Effector CD4-positive, alpha-beta T cell (primary cell): Measurements from ENCODE around the gene AFMID.
"Not testable (repeated sequence)": the region's sequence is repeated elsewhere in the genome, so short reads cannot be mapped to it uniquely, and the experiment has no call there.

Experiments used
- DNase-seq: peaks from one replicate; pipeline ENCODE4 v3.0.0-alpha.2; 2020

AFMID gene

DNA sequence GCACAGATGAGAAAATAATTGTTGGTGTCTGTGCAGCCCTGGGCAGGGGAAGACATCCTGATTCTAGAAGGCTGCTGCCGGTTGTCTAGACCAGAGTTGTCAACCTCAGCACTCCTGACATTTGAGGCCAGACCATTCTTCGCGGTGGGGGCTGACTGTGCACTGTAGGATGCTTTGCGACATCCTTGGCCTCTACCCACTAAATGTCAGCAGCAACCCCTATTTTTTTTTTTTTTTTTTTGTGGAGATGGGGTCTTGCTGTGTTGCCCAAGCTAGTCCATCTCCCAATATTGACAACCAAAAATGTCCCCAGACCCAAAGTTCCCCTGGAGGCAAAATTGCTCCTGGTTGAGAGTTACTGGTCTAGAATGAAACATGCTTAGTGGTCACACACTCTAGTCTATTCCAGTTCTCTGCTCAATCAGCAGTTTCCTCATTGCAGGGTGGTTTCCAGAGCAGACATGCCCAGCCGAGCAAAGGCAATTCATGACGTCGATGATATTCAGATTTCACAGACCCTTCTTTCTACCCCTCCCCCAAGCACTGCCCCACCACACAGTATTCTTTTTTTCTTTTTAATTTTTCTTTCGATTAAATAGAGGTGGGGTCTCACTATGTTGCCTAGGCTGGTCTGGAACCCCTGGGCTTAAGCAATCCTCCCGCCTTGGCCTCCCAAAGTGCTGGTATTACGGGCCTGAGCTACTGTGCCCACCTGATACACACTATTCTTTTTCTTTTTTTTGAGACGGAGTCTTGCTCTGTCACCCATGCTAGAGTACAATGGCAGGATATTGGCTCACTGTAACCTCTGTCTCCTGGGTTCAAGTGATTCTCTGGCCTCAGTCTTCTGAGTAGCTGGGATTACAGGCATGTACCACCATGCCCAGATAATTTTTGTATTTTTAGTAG, 32.0 kb upstream of the AFMID start:
- no peak for DNase-seq

DNA sequence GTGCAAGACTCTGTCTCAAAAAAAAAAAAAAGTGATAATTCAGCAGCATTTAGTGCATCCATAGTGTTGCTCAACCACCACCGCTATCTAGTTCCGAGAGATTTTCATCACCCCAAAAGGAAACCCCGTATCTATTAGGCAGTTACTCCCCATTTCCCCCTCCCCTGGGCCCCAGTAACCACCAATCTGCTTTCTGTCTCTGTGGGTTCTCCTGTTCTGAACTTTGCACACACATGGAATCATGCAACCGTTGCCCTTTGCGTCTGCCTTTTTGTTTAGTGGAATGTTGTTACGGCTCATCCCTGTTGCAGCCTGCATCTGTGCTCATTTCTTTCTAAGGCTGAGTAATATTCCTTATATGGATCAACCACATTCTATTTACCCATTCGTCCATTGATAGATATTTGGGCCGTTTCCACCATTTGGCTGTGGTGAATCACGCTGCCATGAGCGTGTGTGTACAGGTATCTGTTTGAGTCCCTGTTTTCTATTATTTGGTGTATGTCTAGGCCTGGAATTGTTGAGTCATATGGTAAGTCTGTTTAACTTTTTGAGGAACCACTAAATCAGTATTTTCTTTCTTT, 27.5 kb upstream of the AFMID start:
- DNase-seq, result no peak

DNA sequence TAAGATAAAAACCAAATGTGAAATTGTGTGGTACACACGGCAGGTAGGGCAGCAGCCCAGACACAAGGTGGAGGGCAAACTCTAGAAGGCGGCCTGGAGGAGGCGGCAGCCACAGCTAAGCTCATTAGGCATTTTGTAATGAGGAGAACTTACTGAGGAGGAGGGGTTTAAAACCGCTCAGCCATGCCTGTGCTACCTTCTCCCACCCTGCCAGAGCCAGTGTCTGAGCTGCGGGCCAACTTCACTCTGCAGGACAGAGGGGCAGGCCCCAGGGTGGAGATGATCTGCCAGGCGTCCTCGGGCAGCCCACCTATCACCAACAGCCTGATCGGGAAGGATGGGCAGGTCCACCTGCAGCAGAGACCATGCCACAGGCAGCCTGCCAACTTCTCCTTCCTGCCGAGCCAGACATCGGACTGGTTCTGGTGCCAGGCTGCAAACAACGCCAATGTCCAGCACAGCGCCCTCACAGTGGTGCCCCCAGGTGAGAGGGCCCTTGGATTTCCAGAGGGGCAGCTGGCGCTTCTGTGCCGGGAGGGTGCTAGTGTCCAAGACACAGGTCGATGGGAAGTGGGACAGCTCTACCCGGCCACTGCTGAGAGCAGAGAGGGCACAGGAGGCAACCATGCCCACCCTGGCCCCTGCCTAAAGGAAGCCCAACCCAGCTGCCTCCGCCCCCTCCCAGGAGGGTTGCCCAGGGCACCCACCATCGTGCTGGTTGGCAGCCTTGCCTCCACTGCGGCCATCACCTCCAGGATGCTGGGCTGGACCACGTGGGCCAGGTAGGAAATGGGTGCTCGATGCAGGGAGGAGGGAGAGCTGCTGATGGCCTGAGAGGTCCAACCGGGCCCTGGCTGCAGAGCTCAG, 23.0 kb upstream of the AFMID start:
- DNase-seq, result no peak

DNA sequence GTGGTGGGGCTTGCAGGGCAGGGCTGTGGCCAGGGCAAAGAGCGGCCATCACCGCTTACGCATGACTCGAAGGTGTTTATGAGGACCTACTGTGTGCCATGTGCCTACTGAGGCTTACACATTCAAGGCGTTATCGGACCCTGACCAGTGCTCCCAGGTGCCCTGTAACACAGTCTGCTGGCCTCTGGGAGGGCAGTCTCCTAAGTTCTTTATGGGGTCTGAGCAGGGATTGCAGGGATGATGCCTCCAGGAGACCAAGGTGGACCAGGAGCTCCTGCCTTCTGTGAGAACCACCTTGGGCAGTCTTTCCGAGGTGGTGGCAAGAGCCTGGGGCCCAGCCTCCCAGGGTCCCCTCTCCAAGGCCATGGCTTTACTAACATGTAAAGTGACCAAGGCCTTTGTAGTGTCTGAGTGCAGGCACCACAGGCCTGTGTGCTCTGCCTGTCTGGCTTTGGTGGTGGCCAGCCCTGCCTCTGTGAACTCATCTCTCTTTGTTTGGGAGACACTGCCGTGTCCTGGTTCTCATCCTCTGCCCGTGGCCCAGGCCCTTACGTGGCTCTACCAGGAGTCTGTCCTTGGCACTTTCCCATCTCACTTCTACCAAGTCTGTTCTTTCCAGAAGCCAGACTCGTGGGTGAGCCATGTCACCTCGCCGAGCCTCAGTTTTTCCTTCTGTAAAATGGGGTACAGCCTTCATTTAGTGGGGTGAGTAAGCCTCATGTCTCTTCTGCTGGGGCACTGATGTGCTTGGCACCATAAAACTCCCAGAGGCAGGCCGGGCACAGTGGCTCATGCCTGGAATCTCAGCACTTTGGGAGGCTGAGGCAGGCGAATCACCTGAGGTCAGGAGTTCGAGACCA, 22.2 kb upstream of the AFMID start:
- no peak for DNase-seq

DNA sequence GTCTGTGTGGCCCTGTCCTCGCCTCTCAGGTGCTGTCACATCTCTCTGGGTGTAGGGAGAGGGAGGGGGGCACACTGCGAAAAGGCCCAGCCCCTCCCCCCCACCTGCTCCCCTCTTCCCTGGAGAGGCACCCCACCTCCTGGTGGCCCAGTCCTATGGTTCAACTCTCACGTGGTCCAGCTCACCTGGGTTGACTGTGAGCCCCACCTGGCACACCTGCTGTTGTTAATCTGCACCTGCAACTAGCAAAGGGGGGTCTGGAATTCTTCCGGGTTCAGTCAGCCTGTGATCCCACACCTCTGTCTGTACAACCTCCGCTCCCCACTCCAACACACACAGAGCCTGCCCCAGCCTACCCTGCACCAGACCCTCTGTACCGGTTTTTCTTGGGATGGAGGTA, 20.7 kb upstream of the AFMID start:
- no peak for DNase-seq

DNA sequence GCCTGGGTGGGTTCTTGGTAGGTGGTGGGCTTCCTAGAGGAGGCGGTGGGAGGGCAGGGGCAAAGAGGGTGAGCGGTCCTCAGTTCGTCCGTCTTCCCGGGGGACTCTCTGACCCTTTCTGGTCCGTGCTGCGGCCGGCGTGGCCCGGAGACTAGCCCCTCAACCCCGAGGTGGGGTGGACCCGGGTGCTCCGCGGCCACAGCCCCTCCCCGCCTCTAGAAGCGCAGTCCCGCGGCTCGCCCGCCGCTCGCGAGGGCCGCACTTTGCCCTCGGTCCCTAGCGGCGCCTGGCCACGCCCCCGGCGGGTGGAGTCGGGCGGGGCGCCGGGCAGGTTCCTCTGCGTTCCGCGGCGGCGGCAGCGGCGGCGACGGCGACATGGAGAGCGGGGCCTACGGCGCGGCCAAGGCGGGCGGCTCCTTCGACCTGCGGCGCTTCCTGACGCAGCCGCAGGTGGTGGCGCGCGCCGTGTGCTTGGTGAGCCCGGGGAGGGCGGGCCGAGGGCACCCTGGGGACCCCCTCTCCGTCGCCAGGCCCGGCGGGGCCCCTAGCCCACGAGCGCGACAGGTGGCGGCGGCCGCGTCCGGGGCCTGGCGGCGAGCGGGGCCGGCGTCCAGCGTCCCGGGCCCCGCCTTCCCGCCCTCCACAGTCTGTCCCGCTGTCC, 18.8 kb upstream of the AFMID start, which contains the start of gene SYNGR2:
SYNGR2 (plus strand) TSS at position 340 of the 661 bp plus-strand sequence; CDS start at position 376, 36 bp downstream.
- DNase-seq, result peak; percentile 81

DNA sequence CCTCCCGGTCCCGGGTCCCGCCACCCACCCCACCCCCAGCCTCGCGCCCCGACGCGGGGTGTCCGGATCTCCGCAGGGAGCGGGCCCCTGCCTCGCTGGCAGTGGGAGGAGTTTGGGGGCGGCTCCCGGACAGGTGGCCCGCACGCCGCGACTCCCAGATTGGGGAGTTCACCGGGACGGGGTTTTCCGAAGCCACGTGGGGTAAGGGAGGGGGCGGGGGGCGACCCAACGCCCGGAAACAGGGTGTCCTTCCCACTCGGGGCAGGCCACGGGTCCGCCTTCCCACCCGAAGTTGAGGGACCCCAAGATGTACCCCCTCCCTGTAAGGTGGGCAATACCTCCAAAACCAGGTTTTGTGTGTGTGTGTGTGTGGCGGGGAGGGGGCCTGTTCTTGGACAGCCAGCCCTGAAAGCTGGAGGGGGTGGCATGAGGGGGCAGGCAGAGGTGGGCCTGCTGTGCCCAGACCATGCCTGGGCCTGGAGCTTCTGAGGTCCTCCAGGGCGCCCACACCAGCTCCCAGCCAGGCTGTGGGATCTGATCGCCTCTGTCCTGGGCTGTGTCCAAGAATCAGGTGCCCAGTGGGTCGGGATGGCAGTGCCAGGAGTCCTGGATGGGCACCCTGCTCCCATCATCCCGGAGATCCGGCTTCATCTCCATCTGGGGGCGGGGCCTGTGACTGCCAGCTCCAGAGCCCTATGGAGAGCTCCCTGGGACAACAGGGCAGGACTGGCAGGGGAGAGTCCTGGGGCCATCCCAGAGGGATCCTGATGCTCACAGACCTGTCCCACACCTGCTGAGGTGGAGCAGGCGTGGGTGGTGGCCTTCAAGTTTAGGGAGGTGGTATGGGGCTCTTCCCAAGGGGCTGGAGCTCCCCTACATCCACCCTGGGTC, 18.0 kb upstream of the AFMID start:
- peak; percentile 57 for DNase-seq

DNA sequence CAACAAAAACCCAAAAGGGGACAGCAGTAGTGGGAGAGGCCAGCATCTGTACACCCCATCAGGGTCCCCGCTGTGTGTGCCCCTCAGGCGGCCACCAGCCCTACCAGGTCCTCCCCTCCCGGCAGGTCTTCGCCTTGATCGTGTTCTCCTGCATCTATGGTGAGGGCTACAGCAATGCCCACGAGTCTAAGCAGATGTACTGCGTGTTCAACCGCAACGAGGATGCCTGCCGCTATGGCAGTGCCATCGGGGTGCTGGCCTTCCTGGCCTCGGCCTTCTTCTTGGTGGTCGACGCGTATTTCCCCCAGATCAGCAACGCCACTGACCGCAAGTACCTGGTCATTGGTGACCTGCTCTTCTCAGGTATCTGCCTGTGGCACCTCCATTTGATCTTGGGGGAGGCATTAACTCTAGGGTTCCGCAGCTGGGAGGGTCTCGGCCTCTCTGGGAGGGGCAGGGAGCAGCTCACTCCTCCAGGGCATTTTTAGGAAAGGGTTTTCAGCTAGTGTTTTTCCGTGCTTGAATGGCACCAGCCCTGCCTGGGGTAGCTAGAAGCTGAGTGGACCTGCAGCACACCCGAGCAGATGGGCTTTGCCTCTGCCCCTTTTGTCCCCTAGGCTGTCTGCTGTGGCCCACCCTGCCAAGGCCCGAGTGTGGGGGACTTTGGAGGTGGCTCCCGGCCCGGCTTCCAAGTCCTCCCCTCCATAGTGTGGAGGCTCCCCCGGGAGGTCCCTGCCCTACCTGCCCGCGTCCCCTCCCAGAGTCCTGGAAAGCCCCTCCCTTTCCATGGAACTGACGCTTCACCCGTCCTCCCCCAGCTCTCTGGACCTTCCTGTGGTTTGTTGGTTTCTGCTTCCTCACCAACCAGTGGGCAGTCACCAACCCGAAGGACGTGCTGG, 16.2 kb upstream of the AFMID start:
- DNase-seq, result no peak

DNA sequence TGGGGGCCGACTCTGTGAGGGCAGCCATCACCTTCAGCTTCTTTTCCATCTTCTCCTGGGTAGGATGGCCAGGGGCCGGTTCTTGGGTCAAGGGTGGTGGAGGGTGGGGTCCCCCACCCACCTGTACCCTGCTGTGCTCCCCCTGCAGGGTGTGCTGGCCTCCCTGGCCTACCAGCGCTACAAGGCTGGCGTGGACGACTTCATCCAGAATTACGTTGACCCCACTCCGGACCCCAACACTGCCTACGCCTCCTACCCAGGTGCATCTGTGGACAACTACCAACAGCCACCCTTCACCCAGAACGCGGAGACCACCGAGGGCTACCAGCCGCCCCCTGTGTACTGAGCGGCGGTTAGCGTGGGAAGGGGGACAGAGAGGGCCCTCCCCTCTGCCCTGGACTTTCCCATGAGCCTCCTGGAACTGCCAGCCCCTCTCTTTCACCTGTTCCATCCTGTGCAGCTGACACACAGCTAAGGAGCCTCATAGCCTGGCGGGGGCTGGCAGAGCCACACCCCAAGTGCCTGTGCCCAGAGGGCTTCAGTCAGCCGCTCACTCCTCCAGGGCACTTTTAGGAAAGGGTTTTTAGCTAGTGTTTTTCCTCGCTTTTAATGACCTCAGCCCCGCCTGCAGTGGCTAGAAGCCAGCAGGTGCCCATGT, 15.4 kb upstream of the AFMID start:
- DNase-seq, result not testable (repeated sequence)

DNA sequence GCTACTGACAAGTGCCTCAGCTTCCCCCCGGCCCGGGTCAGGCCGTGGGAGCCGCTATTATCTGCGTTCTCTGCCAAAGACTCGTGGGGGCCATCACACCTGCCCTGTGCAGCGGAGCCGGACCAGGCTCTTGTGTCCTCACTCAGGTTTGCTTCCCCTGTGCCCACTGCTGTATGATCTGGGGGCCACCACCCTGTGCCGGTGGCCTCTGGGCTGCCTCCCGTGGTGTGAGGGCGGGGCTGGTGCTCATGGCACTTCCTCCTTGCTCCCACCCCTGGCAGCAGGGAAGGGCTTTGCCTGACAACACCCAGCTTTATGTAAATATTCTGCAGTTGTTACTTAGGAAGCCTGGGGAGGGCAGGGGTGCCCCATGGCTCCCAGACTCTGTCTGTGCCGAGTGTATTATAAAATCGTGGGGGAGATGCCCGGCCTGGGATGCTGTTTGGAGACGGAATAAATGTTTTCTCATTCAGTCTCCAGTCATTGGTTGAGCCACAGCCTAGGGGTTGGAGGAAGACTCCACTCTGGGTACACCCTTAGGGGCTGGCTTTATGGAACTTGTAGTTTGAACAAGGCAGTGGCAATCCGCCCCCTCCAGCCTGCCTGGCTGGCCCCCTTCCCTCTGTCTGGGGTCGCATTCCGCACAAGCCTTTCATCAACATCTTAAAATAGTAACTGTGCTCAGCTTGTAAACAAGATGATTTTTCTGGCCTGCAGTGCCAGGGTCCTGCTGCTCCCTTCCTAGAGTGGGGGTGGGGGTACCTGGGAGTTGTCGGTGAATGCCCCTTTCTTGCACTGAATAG, 14.7 kb upstream of the AFMID start:
- DNase-seq, result no peak

DNA sequence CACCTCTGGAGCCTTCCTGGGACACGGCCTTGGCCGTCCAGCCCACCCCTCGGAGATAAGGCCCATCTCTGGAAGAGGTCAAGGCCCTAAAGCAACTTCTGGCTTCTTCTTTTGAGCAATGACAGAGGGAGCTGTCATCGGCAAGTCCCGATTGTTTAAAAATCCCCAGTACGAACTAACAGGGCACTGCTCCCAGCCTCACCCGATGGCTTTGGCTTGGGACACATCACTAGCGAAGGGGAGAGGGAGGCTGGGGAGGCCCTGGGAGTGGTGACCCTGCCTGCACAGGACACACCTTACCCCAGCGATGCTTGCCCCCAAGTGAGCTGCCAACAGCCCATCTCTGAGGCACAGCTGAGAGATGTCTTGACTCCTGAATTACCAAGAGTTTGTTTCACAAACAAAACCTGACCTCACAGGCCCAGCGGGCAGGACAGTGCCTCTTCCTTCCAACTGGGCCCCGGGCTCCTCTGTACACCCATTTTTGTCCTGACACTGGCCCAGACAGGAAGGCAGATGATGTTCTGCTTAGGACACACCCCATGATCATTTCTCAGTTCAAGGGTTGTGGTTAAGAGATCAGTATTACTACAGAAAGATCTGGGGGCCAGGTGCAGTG, 14.0 kb upstream of the AFMID start:
- no peak for DNase-seq

DNA sequence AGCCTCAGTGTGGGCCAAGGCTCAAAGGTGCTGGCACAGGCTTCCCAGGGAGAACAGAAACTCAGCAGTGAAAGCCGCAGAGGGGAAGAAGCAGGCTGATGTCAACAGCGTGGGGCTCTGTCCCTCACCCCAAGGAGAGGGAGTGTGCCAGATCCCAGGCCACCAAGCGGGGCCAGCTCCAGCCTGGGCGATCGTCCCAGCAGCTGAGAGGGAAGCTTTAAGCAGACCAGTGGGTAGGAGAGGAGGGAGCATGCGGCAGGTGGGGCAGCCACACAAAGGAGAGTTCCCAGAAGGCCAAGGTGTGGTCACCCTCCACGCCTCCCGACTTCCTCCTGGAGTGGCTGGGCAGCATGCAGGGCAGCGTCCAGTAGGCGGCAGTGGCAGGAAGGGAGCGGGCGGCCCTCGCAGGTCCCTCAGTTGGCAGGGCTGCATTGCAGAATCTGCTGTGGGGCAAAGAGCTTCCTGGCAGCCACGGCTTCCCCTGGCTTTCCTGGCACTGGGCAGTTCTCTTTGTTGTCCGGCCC, 12.8 kb upstream of the AFMID start:
- no peak for DNase-seq

DNA sequence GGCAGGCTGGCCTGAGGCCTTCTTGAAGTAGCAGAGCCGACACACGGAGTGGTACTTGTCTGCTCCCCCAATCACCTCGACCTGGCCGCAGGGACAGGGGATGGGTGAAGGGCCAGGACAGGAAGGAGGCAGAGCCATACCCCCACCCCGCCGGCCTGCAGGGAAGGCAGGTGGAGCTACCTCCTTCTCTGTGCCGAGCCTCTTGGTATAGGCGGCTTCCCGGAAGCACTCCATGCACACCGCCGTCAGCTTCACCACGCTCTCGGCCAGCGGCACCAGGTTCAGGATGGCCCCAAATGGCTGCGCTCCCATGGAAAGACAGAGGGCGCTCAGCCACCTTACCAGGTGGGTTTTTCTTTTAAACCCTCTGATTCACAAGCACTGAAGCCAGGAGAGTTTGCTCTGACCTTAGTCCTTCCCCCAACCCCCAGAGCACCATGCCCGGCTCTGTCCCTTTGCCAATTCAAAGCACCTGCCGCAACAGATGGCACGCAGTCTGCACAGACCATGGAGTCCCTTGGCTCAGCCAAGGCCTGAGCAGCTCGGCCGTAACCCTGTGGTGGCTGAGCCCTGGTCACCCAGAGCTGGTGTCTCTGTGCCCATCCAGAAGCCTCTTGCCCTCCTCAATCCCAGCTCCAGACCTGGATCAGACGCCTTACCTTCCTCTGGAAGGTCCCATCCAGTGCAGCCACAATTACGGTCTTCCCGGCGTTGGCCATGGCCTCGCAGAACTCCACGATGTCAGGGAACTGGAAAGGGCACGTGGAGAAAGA, 12.1 kb upstream of the AFMID start:
- DNase-seq, result no peak

DNA sequence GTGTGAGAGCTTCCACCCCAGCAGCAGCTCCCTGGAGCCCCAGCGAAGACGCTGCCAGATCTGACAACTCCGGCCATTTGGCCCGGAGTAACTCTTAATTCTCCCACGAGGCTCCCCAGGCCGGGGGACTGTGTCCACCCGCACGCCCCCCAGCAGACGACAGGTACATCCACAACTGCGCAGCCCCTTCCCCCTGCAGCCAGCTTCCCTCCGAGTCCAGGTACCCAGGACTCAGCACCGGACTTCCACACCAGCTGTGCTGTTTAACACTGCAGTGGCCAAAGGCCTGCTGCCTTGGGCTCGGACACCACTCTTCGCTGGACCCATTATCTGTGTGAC, 11.6 kb upstream of the AFMID start:
- no peak for DNase-seq

DNA sequence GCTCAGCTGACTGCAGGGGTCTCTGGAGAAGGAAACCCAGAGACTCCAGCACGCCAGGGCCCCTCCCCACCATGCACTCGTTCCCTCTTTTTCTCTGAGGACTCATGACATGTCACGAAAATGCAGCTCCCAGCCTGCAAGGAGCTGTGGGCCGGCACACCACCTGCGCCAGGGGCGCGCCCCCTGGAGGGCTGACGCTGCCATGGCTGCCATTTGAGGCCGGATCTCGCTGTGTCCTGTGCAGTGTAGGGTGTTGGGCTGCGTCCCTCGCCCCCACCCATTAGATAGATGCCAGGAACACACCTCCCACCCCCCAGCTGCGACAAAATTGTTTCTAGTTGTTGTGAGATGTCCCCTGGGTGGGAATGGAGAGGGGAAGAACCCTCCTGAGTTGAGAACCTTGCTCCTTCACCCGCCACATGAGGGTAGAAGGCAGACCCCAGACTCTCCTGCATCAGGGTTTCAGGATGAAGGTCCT, 10.6 kb upstream of the AFMID start:
- DNase-seq, result peak; percentile 67

DNA sequence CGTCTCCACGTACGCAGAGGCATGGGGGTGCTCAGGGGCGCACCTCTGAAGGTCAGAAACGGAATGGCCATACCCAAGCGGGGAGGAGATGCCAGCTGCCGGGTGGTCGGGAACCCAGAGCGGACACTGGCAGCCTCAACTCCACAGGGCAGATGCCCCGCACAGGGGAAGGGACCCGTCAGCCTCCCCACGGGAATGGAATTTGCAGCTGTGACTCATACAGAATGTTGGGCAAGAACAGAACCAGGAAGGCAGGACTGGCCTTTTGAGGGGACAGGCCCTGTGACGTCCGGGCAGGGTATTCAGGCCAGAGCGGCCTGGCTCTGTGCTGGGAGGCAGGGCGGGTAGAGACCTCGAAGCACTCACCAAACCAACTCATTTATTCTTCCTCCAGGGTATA, 7.8 kb upstream of the AFMID start:
- DNase-seq, result no peak

DNA sequence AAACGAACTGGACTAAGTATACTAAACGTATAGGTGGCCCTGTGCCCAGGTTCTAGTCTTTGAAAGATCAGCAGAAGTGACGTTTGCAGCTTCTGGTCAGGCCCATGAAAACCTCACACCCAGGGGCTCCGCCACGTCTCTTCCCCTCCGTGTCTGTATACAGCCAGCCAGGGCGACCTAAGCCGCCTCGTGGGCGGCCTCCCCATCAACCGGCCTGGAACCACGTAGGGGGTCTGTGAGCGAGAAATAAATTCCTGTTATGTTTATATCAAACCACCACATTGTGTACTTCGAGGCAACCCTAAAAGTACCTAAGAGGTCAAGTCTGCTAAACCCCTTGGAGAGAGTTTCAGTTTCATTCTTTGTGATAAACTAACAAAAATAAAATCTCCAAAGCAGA, 7.1 kb upstream of the AFMID start:
- DNase-seq, result no peak
